ENCODE measurements around the gene GTPBP2.

Gene GTPBP2

GRCh38 chr6:43629104-43629504, at the start of gene GTPBP2:
Gene GTPBP2, minus strand, starts transcription at chr6:43629264. Its CDS starts 102 bp downstream, at chr6:43629162.
- no peak for TF ChIP-seq CTCF (IDR thresholded peaks at IDR 0.05)

- TF ChIP-seq CTCF (IDR thresholded peaks at IDR 0.05) = no peak
Observed at GRCh38 chr6:43678341-43678740, 49.3 kb upstream of the GTPBP2 start.

GRCh38 chr6:43677759-43678158, 48.7 kb upstream of the GTPBP2 start:
- TF ChIP-seq CTCF (IDR thresholded peaks at IDR 0.05) = no peak

- TF ChIP-seq CTCF (IDR thresholded peaks at IDR 0.05) = no peak
Observed at GRCh38 chr6:43676962-43677606, 48.0 kb upstream of the GTPBP2 start.

- no peak for TF ChIP-seq CTCF (IDR thresholded peaks at IDR 0.05)
Observed at GRCh38 chr6:43674921-43675320, 45.9 kb upstream of the GTPBP2 start.

GRCh38 chr6:43674291-43674690, 45.2 kb upstream of the GTPBP2 start:
- TF ChIP-seq CTCF (IDR thresholded peaks at IDR 0.05) = no peak

GRCh38 chr6:43673444-43674084, 44.5 kb upstream of the GTPBP2 start:
- TF ChIP-seq CTCF (IDR thresholded peaks at IDR 0.05) = no peak

Measured in LNCAP (cell line).